K562 (cell line): ENCODE data around the gene CLP1. TPM values are rescaled to one million over a fixed set of nuclear protein-coding genes. Genes with fewer than 3 reads are reported as not detected.

Experiments
- FOXJ3 ChIP-seq: sonication (generic); formaldehyde crosslinking; IDR thresholded peaks from 2 replicates; pipeline ENCODE4 v1.4.0; 2020; ENCODE audit warnings: mild to moderate bottlenecking, missing genetic modification reagents
- GABPB1 ChIP-seq: sonication (generic); formaldehyde crosslinking; IDR thresholded peaks from 2 replicates; pipeline ENCODE4 v1.8.0; 2022; ENCODE audit warnings: mild to moderate bottlenecking, missing genetic modification reagents
- GABPB2 ChIP-seq: fragments of 250-450 bp; sonication (Bioruptor Pico); conservative IDR thresholded peaks from 2 replicates; pipeline ENCODE4 v1.5.1; 2021; ENCODE audit warnings: mild to moderate bottlenecking
- KDM2B ChIP-seq: fragments of 250-450 bp; sonication (Bioruptor Pico); IDR thresholded peaks from 2 replicates; pipeline ENCODE4 v1.8.0; 2021; ENCODE audit warnings: mild to moderate bottlenecking, moderate library complexity
- MAZ ChIP-seq, 2 experiments: fragments of 450-650 bp in 1 of 2; sonication (generic) in 1 of 2; formaldehyde crosslinking; IDR thresholded peaks in 1 of 2; conservative IDR thresholded peaks in 1 of 2; 2 replicates each; pipeline versions ENCODE4 v1.4.0 to v1.5.0; 2020; ENCODE audit warnings: mild to moderate bottlenecking in 1 of 2, missing genetic modification reagents in 1 of 2
- NONO ChIP-seq, 2 experiments: fragments of 200-400 bp in 1 of 2; fragments of 450-650 bp in 1 of 2; formaldehyde crosslinking in 1 of 2; IDR thresholded peaks; 2 replicates each; pipeline ENCODE4 v1.6.1; 2017; ENCODE audit warnings: low read depth in 2 of 2, mild to moderate bottlenecking in 2 of 2, moderate library complexity in 2 of 2, low read length in 1 of 2
- PHF21A ChIP-seq: fragments of 450-650 bp; IDR thresholded peaks from 2 replicates; pipeline ENCODE4 v1.6.1; 2017; ENCODE audit warnings: low read depth, borderline replicate concordance
- RBM14 ChIP-seq: fragments of 200-400 bp; formaldehyde crosslinking; IDR thresholded peaks from 2 replicates; pipeline ENCODE4 v1.6.1; 2018; ENCODE audit warnings: low read depth, mild to moderate bottlenecking, low read length, moderate library complexity, borderline replicate concordance; ENCODE audit not compliant: insufficient read depth
- ZNF76 ChIP-seq: fragments of 250-450 bp; sonication (Bioruptor Pico); IDR thresholded peaks from 2 replicates; pipeline ENCODE4 v1.4.0; 2020; ENCODE audit warnings: mild to moderate bottlenecking, moderate library complexity, borderline replicate concordance
- polyA plus RNA-seq, 8 experiments: library from polyadenylated mRNA; depleted of rRNA in 4 of 8; stranded (reverse) in 5 of 8; unstranded in 3 of 8; fragments of >200 nt; fragmentation: Nextera tagmentation in 2 of 8; fragmentation: Illumina TruSeq in 1 of 8; extraction: Ambion mirVana in 2 of 8; extraction: Trizol in 1 of 8; gene quantifications; 2 replicates each; pipeline versions ENCODE4 v1.2.1 to v1.2.3, GENCODE V29; 2011 to 2014; ENCODE audit warnings: inconsistent platforms in 1 of 8, missing spikeins in 1 of 8
- total RNA-seq, 7 experiments: library from RNA; depleted of rRNA in 6 of 7; stranded (reverse); fragments of >200 nt in 6 of 7; fragmentation: Illumina TruSeq in 2 of 7; extraction: Trizol in 2 of 7; gene quantifications; 2 replicates each; pipeline versions ENCODE4 v1.2.1 to v1.2.3, GENCODE V29; 2011 to 2021; ENCODE audit warnings: low replicate concordance in 1 of 7
- TF ChIP-seq, protein P1 (sequence below), 2 experiments: fragments of 450-650 bp; formaldehyde crosslinking in 1 of 2; IDR thresholded peaks; 2 replicates each; pipeline versions ENCODE4 v1.4.0 to v1.6.1; 2014 to 2020; ENCODE audit warnings: mild to moderate bottlenecking in 2 of 2, borderline replicate concordance in 1 of 2, low read depth in 1 of 2
- TF ChIP-seq, protein P2 (sequence below): sonication (generic); formaldehyde crosslinking; IDR thresholded peaks from 2 replicates; pipeline ENCODE4 v1.8.0; 2023; ENCODE audit warnings: missing genetic modification reagents, mild to moderate bottlenecking, borderline replicate concordance

Gene CLP1
- total and polyA plus RNA-seq, 9 of the 15 experiments (the other 6 are each of a cell fraction or from before 2014, with no cell fraction given): 19.1 to 46.2 (median 27.8) TPM

DNA sequence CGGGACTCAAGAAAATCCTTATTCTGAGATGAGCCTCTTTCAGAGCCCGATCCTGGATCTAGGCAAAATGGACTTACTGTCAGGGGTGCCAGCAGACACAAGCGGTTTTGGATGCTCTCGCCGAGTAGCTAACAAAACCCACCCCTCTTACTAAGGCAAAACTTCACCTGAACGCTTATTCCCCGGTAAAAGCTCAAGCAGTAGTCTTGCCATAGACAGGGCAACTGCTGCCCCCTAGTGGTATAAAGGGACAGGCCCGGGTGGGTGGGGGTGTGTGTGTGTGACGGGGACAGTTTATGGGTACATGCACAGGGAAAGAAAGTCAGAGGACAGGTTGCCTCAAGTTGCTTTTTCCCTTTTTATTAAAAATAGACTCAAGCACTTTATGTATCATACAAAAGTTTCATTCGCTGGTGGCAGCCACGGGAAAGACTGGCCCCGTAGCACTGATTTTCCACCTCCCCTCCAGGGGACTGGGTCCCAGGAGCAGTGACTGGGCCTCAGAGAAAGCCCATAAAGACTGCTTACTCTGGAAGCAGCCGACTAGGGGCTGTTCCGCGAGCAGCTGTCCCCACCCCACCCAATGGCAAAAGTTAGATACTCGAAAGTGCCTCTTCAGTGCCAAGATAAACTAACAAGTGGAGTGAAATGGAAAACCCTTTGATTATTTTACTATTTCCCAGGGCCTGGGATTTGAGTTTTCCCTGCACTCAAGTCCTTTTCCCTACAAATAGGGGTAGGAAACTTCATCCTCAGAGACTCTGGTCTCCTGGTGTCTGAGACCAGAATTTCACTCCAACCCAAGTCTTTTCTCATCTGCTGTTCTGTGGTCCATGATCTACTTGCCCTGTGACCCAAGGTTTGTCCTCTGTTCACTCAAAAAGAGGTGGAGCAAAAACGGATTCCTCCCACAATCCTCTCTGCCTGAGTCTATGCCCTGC, 12.5 kb upstream of the CLP1 start (continued):
- TF ChIP-seq NONO (IDR thresholded peaks at IDR 0.05; ENCODE audit: low read depth in 2 of 2, low read length in 1 of 2): no peak
- TF ChIP-seq, protein P1, sequence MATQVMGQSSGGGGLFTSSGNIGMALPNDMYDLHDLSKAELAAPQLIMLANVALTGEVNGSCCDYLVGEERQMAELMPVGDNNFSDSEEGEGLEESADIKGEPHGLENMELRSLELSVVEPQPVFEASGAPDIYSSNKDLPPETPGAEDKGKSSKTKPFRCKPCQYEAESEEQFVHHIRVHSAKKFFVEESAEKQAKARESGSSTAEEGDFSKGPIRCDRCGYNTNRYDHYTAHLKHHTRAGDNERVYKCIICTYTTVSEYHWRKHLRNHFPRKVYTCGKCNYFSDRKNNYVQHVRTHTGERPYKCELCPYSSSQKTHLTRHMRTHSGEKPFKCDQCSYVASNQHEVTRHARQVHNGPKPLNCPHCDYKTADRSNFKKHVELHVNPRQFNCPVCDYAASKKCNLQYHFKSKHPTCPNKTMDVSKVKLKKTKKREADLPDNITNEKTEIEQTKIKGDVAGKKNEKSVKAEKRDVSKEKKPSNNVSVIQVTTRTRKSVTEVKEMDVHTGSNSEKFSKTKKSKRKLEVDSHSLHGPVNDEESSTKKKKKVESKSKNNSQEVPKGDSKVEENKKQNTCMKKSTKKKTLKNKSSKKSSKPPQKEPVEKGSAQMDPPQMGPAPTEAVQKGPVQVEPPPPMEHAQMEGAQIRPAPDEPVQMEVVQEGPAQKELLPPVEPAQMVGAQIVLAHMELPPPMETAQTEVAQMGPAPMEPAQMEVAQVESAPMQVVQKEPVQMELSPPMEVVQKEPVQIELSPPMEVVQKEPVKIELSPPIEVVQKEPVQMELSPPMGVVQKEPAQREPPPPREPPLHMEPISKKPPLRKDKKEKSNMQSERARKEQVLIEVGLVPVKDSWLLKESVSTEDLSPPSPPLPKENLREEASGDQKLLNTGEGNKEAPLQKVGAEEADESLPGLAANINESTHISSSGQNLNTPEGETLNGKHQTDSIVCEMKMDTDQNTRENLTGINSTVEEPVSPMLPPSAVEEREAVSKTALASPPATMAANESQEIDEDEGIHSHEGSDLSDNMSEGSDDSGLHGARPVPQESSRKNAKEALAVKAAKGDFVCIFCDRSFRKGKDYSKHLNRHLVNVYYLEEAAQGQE (IDR thresholded peaks at IDR 0.05; ENCODE audit: borderline replicate concordance): peak; percentile 29; the same call in 1 of the 2 replicates
- TF ChIP-seq, protein P1 (CRISPR knock-in tag; IDR thresholded peaks at IDR 0.05; ENCODE audit: low read depth): no peak
- no peak for TF ChIP-seq FOXJ3 (CRISPR knock-in tag)
- TF ChIP-seq MAZ (CRISPR knock-in tag; conservative IDR thresholded peaks at IDR 0.05 in 1 of 2, IDR thresholded peaks at IDR 0.05 in 1 of 2): peak in 1 of 2 experiments; percentile 80; a peak in 2 of 4 replicates
- TF ChIP-seq GABPB1: no peak
- TF ChIP-seq RBM14: no peak
- no peak for TF ChIP-seq ZNF76 (CRISPR knock-in tag)
- no peak for TF ChIP-seq GABPB2 (CRISPR knock-in tag)
- TF ChIP-seq, protein P2, sequence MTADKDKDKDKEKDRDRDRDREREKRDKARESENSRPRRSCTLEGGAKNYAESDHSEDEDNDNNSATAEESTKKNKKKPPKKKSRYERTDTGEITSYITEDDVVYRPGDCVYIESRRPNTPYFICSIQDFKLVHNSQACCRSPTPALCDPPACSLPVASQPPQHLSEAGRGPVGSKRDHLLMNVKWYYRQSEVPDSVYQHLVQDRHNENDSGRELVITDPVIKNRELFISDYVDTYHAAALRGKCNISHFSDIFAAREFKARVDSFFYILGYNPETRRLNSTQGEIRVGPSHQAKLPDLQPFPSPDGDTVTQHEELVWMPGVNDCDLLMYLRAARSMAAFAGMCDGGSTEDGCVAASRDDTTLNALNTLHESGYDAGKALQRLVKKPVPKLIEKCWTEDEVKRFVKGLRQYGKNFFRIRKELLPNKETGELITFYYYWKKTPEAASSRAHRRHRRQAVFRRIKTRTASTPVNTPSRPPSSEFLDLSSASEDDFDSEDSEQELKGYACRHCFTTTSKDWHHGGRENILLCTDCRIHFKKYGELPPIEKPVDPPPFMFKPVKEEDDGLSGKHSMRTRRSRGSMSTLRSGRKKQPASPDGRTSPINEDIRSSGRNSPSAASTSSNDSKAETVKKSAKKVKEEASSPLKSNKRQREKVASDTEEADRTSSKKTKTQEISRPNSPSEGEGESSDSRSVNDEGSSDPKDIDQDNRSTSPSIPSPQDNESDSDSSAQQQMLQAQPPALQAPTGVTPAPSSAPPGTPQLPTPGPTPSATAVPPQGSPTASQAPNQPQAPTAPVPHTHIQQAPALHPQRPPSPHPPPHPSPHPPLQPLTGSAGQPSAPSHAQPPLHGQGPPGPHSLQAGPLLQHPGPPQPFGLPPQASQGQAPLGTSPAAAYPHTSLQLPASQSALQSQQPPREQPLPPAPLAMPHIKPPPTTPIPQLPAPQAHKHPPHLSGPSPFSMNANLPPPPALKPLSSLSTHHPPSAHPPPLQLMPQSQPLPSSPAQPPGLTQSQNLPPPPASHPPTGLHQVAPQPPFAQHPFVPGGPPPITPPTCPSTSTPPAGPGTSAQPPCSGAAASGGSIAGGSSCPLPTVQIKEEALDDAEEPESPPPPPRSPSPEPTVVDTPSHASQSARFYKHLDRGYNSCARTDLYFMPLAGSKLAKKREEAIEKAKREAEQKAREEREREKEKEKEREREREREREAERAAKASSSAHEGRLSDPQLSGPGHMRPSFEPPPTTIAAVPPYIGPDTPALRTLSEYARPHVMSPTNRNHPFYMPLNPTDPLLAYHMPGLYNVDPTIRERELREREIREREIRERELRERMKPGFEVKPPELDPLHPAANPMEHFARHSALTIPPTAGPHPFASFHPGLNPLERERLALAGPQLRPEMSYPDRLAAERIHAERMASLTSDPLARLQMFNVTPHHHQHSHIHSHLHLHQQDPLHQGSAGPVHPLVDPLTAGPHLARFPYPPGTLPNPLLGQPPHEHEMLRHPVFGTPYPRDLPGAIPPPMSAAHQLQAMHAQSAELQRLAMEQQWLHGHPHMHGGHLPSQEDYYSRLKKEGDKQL: no peak
- peak; percentile 76; the same call in 1 of the 2 replicates for TF ChIP-seq PHF21A
- no peak for TF ChIP-seq KDM2B (CRISPR knock-in tag)
